Left lobe of liver (tissue), 2 donors: ENCODE results near the gene LIN37. TPM values are rescaled to one million over a fixed set of nuclear protein-coding genes. Genes with fewer than 3 reads are reported as not detected.
"Not testable (repeated sequence)": the region's sequence is repeated elsewhere in the genome, so short reads cannot be mapped to it uniquely, and the experiment has no call there.

Experiments used
- ATAC-seq: fragments of 200-7000 bp; cut with Tn5 transposase; one replicate; pipeline ENCODE4 v1.9.1; 2020; ENCODE audit warnings: mild to moderate bottlenecking, moderate library complexity
- DNase-seq: peaks from one replicate; pipeline ENCODE4 v3.0.0-alpha.2; 2020; ENCODE audit warnings: low spot score
- total RNA-seq: library from RNA; stranded (reverse); gene quantifications from one replicate; pipeline ENCODE4 v1.2.1, GENCODE V29; 2021
- donor health status: DM: no; HTN: no; CAD: no; lungs with moderate emphysema.
- donor health status: DM: no; HTN: yes; CAD: no.

The LIN37 gene
- total RNA-seq, 1 donor from 2014 or later, result 4.7 TPM

GRCh38 chr19:35772362-35772761 is 24.0 kb downstream of the LIN37 start:
- not testable (repeated sequence) for ATAC-seq, DNase-seq

GRCh38 chr19:35773020-35773806 is 24.8 kb downstream of the LIN37 start:
- ATAC-seq (no peak), DNase-seq (no peak)

GRCh38 chr19:35774274-35775045 is 26.1 kb downstream of the LIN37 start:
- ATAC-seq (no peak), DNase-seq (no peak)

GRCh38 chr19:35775046-35775297 is 26.6 kb downstream of the LIN37 start:
- ATAC-seq, result peak; percentile 11
- no peak for DNase-seq

- peak; percentile 99 for ATAC-seq
- peak; percentile 98 for DNase-seq
Measured at GRCh38 chr19:35775298-35776101, 27.1 kb downstream of the LIN37 start, which contains the start of gene ARHGAP33. Gene ARHGAP33, plus strand, starts transcription at chr19:35775564. Its CDS starts 95 bp downstream, at chr19:35775659.

GRCh38 chr19:35776102-35776788 is 27.9 kb downstream of the LIN37 start:
- DNase-seq (no peak), ATAC-seq (no peak)

- DNase-seq, result no peak
- ATAC-seq, result no peak
Measured at GRCh38 chr19:35777086-35777841, 28.9 kb downstream of the LIN37 start.

- ATAC-seq, result no peak
Measured at GRCh38 chr19:35777961-35778360, 29.6 kb downstream of the LIN37 start.

GRCh38 chr19:35779033-35779432 is 30.7 kb downstream of the LIN37 start:
- DNase-seq, result no peak
- no peak for ATAC-seq

More at GRCh38 chr19:35777961-35778360, 29.6 kb downstream of the LIN37 start:
- no peak for DNase-seq

- DNase-seq (no peak), ATAC-seq (no peak)
Measured at GRCh38 chr19:35780058-35780457, 31.7 kb downstream of the LIN37 start.

GRCh38 chr19:35780717-35781116 is 32.3 kb downstream of the LIN37 start:
- DNase-seq, result no peak
- no peak for ATAC-seq

GRCh38 chr19:35781650-35782049 is 33.3 kb downstream of the LIN37 start:
- DNase-seq (no peak), ATAC-seq (no peak)

GRCh38 chr19:35782589-35782988 is 34.2 kb downstream of the LIN37 start:
- no peak for ATAC-seq
- no peak for DNase-seq

- ATAC-seq (no peak), DNase-seq (no peak)
Measured at GRCh38 chr19:35783469-35784434, 35.4 kb downstream of the LIN37 start.

GRCh38 chr19:35784503-35785338 is 36.3 kb downstream of the LIN37 start:
- no peak for DNase-seq
- no peak for ATAC-seq

- ATAC-seq, result no peak
Measured at GRCh38 chr19:35785339-35785627, 36.9 kb downstream of the LIN37 start.

GRCh38 chr19:35786299-35787160 is 38.2 kb downstream of the LIN37 start:
- no peak for DNase-seq

More at GRCh38 chr19:35785339-35785627, 36.9 kb downstream of the LIN37 start:
- DNase-seq, result no peak

More at GRCh38 chr19:35786299-35787160, 38.2 kb downstream of the LIN37 start:
- no peak for ATAC-seq
